ENCODE results near the gene BBOX1.
"Not testable (repeated sequence)": the region's sequence is repeated elsewhere in the genome, so short reads cannot be mapped to it uniquely, and the experiment has no call there.

BBOX1 gene

GRCh38 chr11:27174021-27174420, 133.4 kb downstream of the BBOX1 start:
- FAIRE-seq: no peak

DNA sequence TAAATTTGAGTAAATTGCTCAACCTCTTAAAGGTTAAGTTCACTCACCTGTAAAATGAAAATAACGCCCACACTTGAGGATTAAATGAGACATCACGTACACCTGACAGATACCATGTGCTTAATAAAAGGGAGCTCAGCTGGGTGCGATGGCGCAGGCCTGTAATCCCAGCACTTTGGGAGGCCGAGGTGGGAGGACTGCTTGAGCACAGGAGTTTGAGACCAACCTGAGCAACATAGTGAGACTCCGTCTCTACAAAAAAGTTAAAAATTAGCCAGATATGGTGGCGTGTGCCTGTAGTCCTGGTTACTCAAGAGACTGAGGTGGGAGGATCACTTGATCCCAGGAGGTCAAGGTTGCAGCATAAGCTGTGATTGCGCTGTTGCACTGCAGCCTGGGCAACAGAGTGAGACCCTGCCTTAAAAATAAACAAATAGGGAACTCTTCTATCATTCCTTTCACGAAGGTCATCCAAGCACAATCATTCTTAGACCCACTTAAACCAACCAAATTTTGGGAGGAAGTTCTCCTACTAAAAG, 134.1 kb downstream of the BBOX1 start:
- DNase-seq (ENCODE audit: insufficient read length, low spot score) (no peak), FAIRE-seq (no peak)

More at GRCh38 chr11:27174021-27174420, 133.4 kb downstream of the BBOX1 start:
- DNase-seq (ENCODE audit: insufficient read length, low spot score): no peak

DNA sequence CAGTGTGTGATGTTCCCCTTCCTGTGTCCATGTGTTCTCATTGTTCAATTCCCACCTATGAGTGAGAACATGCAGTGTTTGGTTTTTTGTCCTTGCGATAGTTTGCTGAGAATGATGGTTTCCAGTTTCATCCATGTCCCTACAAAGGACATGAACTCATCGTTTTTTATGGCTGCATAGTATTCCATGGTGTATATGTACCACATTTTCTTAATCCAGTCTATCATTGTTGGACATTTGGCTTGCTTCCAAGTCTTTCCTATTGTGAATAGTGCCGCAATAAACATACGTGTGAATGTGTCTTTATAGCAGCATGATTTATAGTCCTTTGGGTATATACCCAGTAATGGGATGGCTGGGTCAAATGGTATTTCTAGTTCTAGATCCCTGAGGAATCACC, 134.9 kb downstream of the BBOX1 start:
- not testable (repeated sequence) for DNase-seq (ENCODE audit: insufficient read length, low spot score); FAIRE-seq

Measured in GM19239 (cell line).